HG02970 (cell line): ENCODE results near the gene POMT2.

Source experiments
- ATAC-seq: cut with Tn5 transposase; IDR thresholded peaks from one replicate; pipeline ENCODE4 v1.9.1; 2021; ENCODE audit warnings: mild to moderate bottlenecking, moderate library complexity, moderate number of reproducible peaks; ENCODE audit not compliant: unreplicated experiment, low FRiP score

The POMT2 gene

DNA sequence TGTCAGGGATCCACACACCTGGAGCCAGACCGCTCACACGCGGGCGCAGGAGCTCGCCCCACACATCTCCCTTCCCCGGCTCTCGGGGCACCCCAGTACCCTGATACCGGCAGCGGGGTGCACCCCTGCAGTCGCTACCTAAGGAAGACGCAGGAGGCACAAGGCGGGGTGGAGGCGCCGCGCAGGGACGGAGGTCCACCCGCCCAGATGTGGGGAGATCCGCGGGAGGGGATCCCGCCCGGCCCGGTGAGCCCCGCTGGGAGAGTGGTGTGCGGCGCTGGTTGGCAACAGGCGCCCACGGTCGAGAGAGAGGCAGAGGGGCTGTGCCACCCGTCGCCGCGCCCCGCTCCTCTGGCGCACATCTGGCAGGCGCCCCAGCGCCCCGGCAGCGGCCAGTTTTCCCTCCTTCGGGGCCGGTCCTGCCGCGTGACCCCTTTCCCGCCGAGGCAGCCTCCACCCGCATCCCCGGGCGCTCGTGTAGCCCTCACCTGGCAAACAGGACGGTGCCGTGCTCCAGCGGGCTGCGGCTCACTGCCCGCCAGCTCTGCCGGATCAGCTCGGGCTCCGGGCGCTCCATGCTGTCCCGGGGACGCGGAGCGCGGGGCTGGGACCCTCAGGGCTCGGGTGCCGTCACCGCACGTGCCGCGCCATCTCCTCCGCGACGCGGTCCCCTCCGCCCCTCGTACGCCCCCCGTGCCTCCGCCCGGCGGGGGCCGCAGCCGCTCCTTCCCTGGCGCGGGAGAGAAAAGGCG, 50.1 kb downstream of the POMT2 start:
- no peak for ATAC-seq

- no peak for ATAC-seq
Observed at GRCh38 chr14:77268989-77269600, 51.6 kb downstream of the POMT2 start.

DNA sequence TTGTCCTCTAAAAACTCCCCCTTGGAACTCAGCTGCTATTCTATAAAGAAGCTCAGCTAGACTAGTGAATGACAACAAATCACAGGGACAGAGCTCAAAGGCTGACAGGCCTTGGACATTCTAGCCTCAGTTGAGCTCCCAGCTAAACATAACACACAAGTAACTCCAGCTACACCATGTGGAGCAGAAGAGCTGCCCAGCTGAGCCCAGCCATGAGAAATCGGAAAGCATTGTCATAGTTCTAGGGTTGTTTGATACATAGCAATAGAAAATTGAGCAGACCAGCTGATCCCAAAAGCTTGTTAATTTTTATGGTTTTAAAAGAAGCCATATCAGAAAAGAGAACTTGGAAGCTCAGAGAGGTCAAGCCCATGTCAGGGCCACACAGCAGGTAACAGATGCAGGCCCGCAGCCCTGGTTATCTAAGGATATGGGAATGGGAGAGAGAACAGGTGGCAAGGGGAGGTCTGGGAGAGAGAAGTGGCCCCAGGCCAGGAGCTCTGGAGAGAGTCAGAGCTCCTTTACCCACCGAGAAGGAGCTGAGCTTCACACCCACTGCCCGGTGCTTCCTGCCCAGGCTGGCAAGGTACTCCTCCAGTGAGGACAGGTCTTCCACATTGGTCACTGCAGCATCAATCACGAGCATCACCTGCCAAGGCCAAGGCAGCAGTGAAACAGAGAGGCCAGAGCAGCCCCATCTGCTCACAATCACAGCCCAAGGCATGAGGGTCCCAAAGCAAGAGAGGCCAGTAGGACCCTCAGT, 52.6 kb downstream of the POMT2 start:
- ATAC-seq: no peak

- ATAC-seq: no peak
Observed at GRCh38 chr14:77266336-77266735, 54.3 kb downstream of the POMT2 start.

- no peak for ATAC-seq
Observed at GRCh38 chr14:77265561-77266335, 54.9 kb downstream of the POMT2 start.

DNA sequence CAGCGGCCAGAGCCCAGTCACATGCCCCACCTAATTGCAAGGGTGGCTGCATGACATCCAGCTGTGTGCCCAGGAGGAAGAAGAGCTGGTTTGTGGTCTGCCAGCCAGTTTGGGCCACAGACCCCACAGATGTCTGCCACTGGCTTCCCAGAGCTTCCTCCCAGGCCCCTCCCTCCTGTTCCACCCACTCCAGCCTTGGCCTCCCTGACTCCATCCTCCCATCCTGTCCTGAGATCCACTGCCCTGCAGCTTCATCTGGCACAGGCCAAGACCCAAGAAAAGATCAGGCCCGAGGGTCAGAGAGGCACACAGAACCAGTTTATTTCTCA, 55.5 kb downstream of the POMT2 start:
- no peak for ATAC-seq

- ATAC-seq: no peak
Observed at GRCh38 chr14:77264466-77265186, 56.1 kb downstream of the POMT2 start.

GRCh38 chr14:77260631-77261030, 60.1 kb downstream of the POMT2 start:
- no peak for ATAC-seq

DNA sequence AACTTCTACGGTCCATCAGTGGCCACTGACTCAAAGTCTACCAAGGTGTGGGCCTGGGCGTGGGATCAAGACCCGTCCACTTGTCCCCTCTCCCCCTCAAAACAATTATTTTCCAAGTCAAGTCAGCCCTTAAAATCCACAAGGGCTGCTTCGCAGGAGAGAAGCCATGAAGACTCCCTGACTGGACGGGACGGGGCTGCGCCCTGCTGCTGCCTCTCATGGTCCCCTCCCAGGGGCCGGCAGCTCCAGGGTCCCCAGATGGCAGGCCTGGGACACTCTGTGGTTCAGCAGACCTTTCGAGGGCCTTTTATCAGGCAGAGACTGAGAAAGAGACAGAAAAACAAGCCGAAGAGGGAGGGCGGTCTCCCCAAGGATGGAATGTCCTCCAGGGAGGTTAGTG, 60.5 kb downstream of the POMT2 start:
- ATAC-seq: no peak

- ATAC-seq: no peak
Observed at GRCh38 chr14:77259025-77259715, 61.5 kb downstream of the POMT2 start.

- ATAC-seq: no peak
Observed at GRCh38 chr14:77258566-77258965, 62.1 kb downstream of the POMT2 start.

GRCh38 chr14:77257700-77258099, 63.0 kb downstream of the POMT2 start:
- ATAC-seq: no peak

GRCh38 chr14:77256694-77257093, 64.0 kb downstream of the POMT2 start:
- no peak for ATAC-seq

GRCh38 chr14:77253333-77254190, 67.1 kb downstream of the POMT2 start:
- no peak for ATAC-seq

DNA sequence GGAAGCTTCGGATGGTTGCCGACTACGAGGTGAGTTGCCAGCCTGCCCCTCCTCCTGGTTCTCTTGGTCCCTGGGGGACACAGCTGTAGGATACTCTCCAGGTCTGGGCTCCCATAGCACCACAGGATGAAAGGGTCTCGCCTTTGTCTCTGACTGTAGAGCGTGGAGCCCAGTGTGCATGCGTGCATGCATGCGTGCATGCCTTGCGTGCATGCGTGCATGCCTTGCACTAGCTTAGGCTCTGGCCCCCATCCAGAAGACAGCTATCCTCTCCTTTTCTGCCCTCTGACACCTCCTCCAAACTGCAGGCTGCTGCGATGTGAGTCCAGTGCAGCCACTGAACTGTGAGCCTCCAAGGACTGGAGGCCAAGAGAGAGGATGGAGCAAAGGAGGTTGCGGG, 68.8 kb downstream of the POMT2 start:
- no peak for ATAC-seq

- ATAC-seq: no peak
Observed at GRCh38 chr14:77250927-77251326, 69.8 kb downstream of the POMT2 start.

- ATAC-seq: no peak
Observed at GRCh38 chr14:77249286-77249685, 71.4 kb downstream of the POMT2 start.

GRCh38 chr14:77248666-77249065, 72.0 kb downstream of the POMT2 start:
- no peak for ATAC-seq

GRCh38 chr14:77246784-77247183, 73.9 kb downstream of the POMT2 start:
- ATAC-seq: no peak
